Sigmoid colon (tissue), 7 donors: ENCODE measurements around the gene MAP1A. TPM values are rescaled to one million over a fixed set of nuclear protein-coding genes. Genes with fewer than 3 reads are reported as not detected.

Source experiments
- DNase-seq: peaks from one replicate; pipeline ENCODE4 v3.0.0-alpha.2; 2019
- H3K27ac ChIP-seq, 4 donors: fragments of 200-600 bp; sonication (generic); one replicate each; pipeline ENCODE4 v1.5.1; 2016 to 2019; ENCODE audit warnings: mild to moderate bottlenecking in 1 of 4
- H3K27me3 ChIP-seq, 3 donors: fragments of 200-600 bp; sonication (generic); one replicate each; pipeline ENCODE4 v1.5.1; 2019; ENCODE audit warnings: mild to moderate bottlenecking in 1 of 3
- H3K36me3 ChIP-seq, 4 donors: fragments of 200-600 bp; sonication (generic); one replicate each; pipeline ENCODE4 v1.5.1; 2016 to 2019
- H3K4me1 ChIP-seq, 4 donors: fragments of 200-600 bp; sonication (generic); one replicate each; pipeline ENCODE4 v1.5.1; 2017 to 2019
- H3K4me3 ChIP-seq, 4 donors: fragments of 200-600 bp; sonication (generic); one replicate each; pipeline ENCODE4 v1.5.1; 2017 to 2019; ENCODE audit warnings: mild to moderate bottlenecking in 2 of 4, moderate library complexity in 1 of 4
- H3K9me3 ChIP-seq, 4 donors: fragments of 200-600 bp in 3 of 4; sonication (generic) in 3 of 4; one replicate each; pipeline versions ENCODE4 v1.5.1 to v1.6.1; 2013 to 2019
- CTCF ChIP-seq, 4 experiments: fragments of 450-650 bp in 3 of 4; fragments of 200-600 bp in 1 of 4; IDR thresholded peaks; one replicate each; pipeline ENCODE4 v1.5.1; 2016 to 2019; ENCODE audit warnings: antibody characterized with exemption in 4 of 4, mild to moderate bottlenecking in 3 of 4, moderate library complexity in 2 of 4
- EP300 ChIP-seq, 4 donors: sonication (generic); formaldehyde crosslinking; IDR thresholded peaks; one replicate each; pipeline ENCODE4 v1.6.1; 2017; ENCODE audit warnings: antibody characterized with exemption in 4 of 4
- POLR2A ChIP-seq, 2 donors: fragments of 450-650 bp; IDR thresholded peaks; one replicate each; pipeline ENCODE4 v1.6.1; 2016; ENCODE audit warnings: antibody characterized with exemption in 2 of 2, mild to moderate bottlenecking in 2 of 2, moderate library complexity in 2 of 2
- POLR2AphosphoS5 ChIP-seq, 4 donors: sonication (generic); formaldehyde crosslinking; IDR thresholded peaks; one replicate each; pipeline ENCODE4 v1.6.1; 2017; ENCODE audit warnings: antibody characterized with exemption in 4 of 4
- WGBS, 2 donors: extraction: QIAGEN DNeasy Blood & Tissue Kit; methylation state at CpG; one replicate each; pipeline ENCODE4 v1.1.7; 2013; 5-methylcytosine and 5-hydroxymethylcytosine counted together
- intact Hi-C: fragments of 100-400 bp; cut with DNase I; formaldehyde crosslinking; loops from one replicate; pipeline ENCODE4 v1.15.1; 2023
- polyA plus RNA-seq, 3 donors: library from polyadenylated mRNA; stranded (reverse); fragments of 200-250 nt; gene quantifications; one replicate each; pipeline ENCODE4 v1.2.3, GENCODE V29; 2013
- total RNA-seq, 4 donors: library from RNA; depleted of rRNA; stranded (reverse); fragments of >200 nt; gene quantifications; one replicate each; pipeline ENCODE4 v1.1.0, GENCODE V29; 2016
- donor health status: healthy with polysubstance abuse.
- donor health status: Bipolar disorder and iron deficiency.
- donor health status: healthy.

MAP1A gene
- total RNA-seq, result 10 to 100 TPM; 25.2 to 61.2 (median 32.3) TPM
- 1 to 10 TPM in 2 of 3 donors, under 1 TPM in 1; 0.23 to 4.8 (median 1.2) TPM for polyA plus RNA-seq

GRCh38 chr15:43517354-43518196, at the start of gene MAP1A:
Gene MAP1A, plus strand, starts transcription at chr15:43517608. Its CDS starts 3,866 bp downstream, at chr15:43521474.
- no peaks in the 10 kb centered on the region for H3K27me3 ChIP-seq
- TF ChIP-seq EP300 (IDR thresholded peaks at IDR 0.05) (no peak), POLR2AphosphoS5 (IDR thresholded peaks at IDR 0.05) (peak; percentile 70 to 83 (median 80)), CTCF (IDR thresholded peaks at IDR 0.05) (peak in 1 of 4 experiments; percentile 13), POLR2A (IDR thresholded peaks at IDR 0.05) (peak; percentile 36 to 62)
- 2 to 3% methylated on average over 15 of the region's 15 CpGs for WGBS, 2 donors
- peaks cover 0 to 43% (median 29%) of the 10 kb centered on the region in 4 donors for H3K4me1 ChIP-seq
- H3K27ac ChIP-seq, result peak within 1 kb of the TSS; percentile 87 to 93 (median 90)
- no peaks in the 10 kb centered on the region for H3K9me3 ChIP-seq
- DNase-seq, result peak; percentile 89
- peaks cover 16 to 23% (median 22%) of the 10 kb centered on the region in 4 donors for H3K36me3 ChIP-seq
- H3K4me3 ChIP-seq, result peak within 1 kb of the TSS; percentile 52 to 72 (median 64)
- intact Hi-C loops, result loop anchor here (2.0 kb wide), 1 partner anchor 77 kb away; no protein-coding TSS in a partner anchor

- Histone ChIP-seq H3K36me3 (peaks cover 11 to 97% (median 21%) of the 10 kb centered on the region in 4 donors), H3K27ac (no peak overlapping the region), H3K4me3 (no peak overlapping the region), H3K9me3 (no peaks in the 10 kb centered on the region), H3K4me1 (no peaks in the 10 kb centered on the region), H3K27me3 (no peaks in the 10 kb centered on the region)
- 88 to 91% methylated on average over 3 of the region's 3 CpGs for whole genome bisulfite sequencing, 2 donors
- intact Hi-C loops, result loop anchor here (10.0 kb wide), 1 partner anchor 65 kb away; no protein-coding TSS in a partner anchor
- no peak for DNase-seq
- no peak for TF ChIP-seq POLR2AphosphoS5 (IDR thresholded peaks at IDR 0.05)
- TF ChIP-seq CTCF (IDR thresholded peaks at IDR 0.05), result no peak
- no peak for TF ChIP-seq POLR2A (IDR thresholded peaks at IDR 0.05)
- no peak for TF ChIP-seq EP300 (IDR thresholded peaks at IDR 0.05)
Observed at GRCh38 chr15:43469867-43470266, 47.5 kb upstream of the MAP1A start.

GRCh38 chr15:43471975-43472374, 45.4 kb upstream of the MAP1A start:
- Histone ChIP-seq H3K4me1 (no peaks in the 10 kb centered on the region), H3K27ac (no peak overlapping the region), H3K36me3 (peaks cover 25 to 100% (median 38%) of the 10 kb centered on the region in 4 donors), H3K9me3 (no peaks in the 10 kb centered on the region), H3K27me3 (no peaks in the 10 kb centered on the region), H3K4me3 (no peak overlapping the region)
- DNase-seq, result no peak
- intact Hi-C loops, result no loop called here
- no peak for TF ChIP-seq POLR2A (IDR thresholded peaks at IDR 0.05)
- no peak for TF ChIP-seq EP300 (IDR thresholded peaks at IDR 0.05)
- TF ChIP-seq POLR2AphosphoS5 (IDR thresholded peaks at IDR 0.05), result no peak
- no peak for TF ChIP-seq CTCF (IDR thresholded peaks at IDR 0.05)

- no peaks in the 10 kb centered on the region for H3K9me3 ChIP-seq
- H3K27me3 ChIP-seq, result no peaks in the 10 kb centered on the region
- no peak for DNase-seq
- 98 to 99% methylated on average over 25 of the region's 25 CpGs for WGBS, 2 donors
- H3K27ac ChIP-seq, result no peak overlapping the region
- H3K36me3 ChIP-seq, result peaks cover 26 to 100% (median 48%) of the 10 kb centered on the region in 4 donors
- intact Hi-C loops, result no loop called here
- TF ChIP-seq POLR2AphosphoS5 (IDR thresholded peaks at IDR 0.05) (no peak), CTCF (IDR thresholded peaks at IDR 0.05) (no peak), EP300 (IDR thresholded peaks at IDR 0.05) (no peak), POLR2A (IDR thresholded peaks at IDR 0.05) (no peak)
- H3K4me1 ChIP-seq, result no peaks in the 10 kb centered on the region
- no peak overlapping the region for H3K4me3 ChIP-seq
Observed at GRCh38 chr15:43473885-43474284, 43.5 kb upstream of the MAP1A start.
